OCI-LY1 (cell line): ENCODE data around the gene RAB3GAP2.

Experiments
- CTCF ChIP-seq: fragments of 200-600 bp; sonication (generic), shearing (Covaris generic); IDR thresholded peaks from 2 replicates; pipeline ENCODE4 v1.5.1; 2017; ENCODE audit warnings: mild to moderate bottlenecking, antibody characterized with exemption, low read length, moderate library complexity, mixed read lengths
- EZH2 ChIP-seq: fragments of 200-600 bp; sonication (generic), shearing (Covaris generic); IDR thresholded peaks from 2 replicates; pipeline ENCODE4 v1.8.0; 2017; ENCODE audit warnings: borderline replicate concordance, mixed run types, mild to moderate bottlenecking, antibody characterized with exemption, low read length, moderate library complexity, mixed read lengths

GRCh38 chr1:220281159-220281574 is 8.9 kb upstream of the RAB3GAP2 start:
- TF ChIP-seq CTCF = peak; percentile 50
- no peak for TF ChIP-seq EZH2
